Memory B cell (primary cell): ENCODE results near the gene RNF157.
"Not testable (repeated sequence)": the region's sequence is repeated elsewhere in the genome, so short reads cannot be mapped to it uniquely, and the experiment has no call there.

Source experiments
- ATAC-seq: fragments of 150-1000 bp; cut with Tn5 transposase; 2 replicates; pipeline ENCODE4 v1.10.0; 2021; ENCODE audit warnings: low read depth, mild to moderate bottlenecking, moderate library complexity
- DNase-seq, 2 donors: peaks; one replicate each; pipeline ENCODE4 v3.0.0; 2022; ENCODE audit warnings: low spot score in 2 of 2
- H3K27ac Mint-ChIP-seq: one replicate; pipeline ENCODE4 v1.8.0; 2022; ENCODE audit warnings: mild to moderate bottlenecking, moderate library complexity, mixed read lengths
- H3K27me3 Mint-ChIP-seq: one replicate; pipeline ENCODE4 v1.8.0; 2022; ENCODE audit warnings: mixed read lengths
- H3K36me3 Mint-ChIP-seq: one replicate; pipeline ENCODE4 v1.8.0; 2022; ENCODE audit warnings: mild to moderate bottlenecking, mixed read lengths
- H3K4me1 Mint-ChIP-seq: one replicate; pipeline ENCODE4 v1.8.0; 2022; ENCODE audit warnings: mixed read lengths
- H3K4me3 Mint-ChIP-seq: one replicate; pipeline ENCODE4 v1.8.0; 2022; ENCODE audit warnings: mild to moderate bottlenecking, moderate library complexity, mixed read lengths
- H3K9me3 Mint-ChIP-seq: one replicate; pipeline ENCODE4 v1.8.0; 2022; ENCODE audit warnings: mixed read lengths

RNF157 gene

GRCh38 chr17:76189247-76189646, 51.0 kb downstream of the RNF157 start:
- H3K4me1 Mint-ChIP-seq: peaks cover 23% of the 10 kb centered on the region
- no peak overlapping the region for H3K27ac Mint-ChIP-seq
- ATAC-seq (no peak), DNase-seq (no peak)
- no peaks in the 10 kb centered on the region for H3K36me3 Mint-ChIP-seq
- no peaks in the 10 kb centered on the region for H3K27me3 Mint-ChIP-seq
- no peak overlapping the region for H3K4me3 Mint-ChIP-seq
- no peaks in the 10 kb centered on the region for H3K9me3 Mint-ChIP-seq

DNA sequence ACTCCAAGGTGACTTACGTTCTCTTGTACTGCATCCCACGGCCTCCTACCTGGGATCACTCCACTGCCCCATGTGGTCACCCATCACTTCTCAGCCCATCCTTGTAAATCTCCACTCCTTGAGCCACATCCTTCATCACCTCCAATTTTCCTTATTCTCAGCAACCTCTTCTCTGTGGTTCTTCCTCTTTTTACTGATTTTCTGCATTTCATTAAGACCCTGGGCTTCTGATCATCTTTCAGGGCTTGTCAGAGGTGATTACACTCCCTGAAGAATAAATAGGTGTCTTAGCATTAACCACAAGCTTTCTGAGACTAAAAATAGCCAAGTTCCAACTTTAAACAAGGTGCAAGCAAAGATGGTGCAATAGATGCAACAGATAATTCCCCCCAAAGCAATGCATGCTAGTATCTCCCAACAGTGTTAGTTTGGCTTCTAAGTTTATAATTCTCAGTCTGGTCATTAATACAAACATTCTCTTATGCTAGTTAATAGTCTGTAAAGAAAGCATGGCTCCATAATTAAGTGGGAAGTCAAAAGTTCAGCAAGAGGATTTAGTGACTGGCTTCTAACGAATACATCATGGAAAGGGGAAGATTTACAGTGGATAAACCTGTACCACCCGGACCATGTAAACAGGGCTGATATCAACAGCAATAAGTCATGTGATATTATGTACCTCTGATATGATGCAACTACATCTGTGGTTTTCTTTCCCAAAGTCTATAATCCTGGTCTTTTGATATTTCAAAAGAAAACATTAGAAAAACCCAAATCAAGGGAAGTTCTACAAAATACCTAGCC, 51.9 kb downstream of the RNF157 start:
- DNase-seq (no peak), ATAC-seq (no peak)
- no peaks in the 10 kb centered on the region for H3K27me3 Mint-ChIP-seq
- H3K4me1 Mint-ChIP-seq: peaks cover 23% of the 10 kb centered on the region
- H3K36me3 Mint-ChIP-seq: no peaks in the 10 kb centered on the region
- no peak overlapping the region for H3K27ac Mint-ChIP-seq
- H3K9me3 Mint-ChIP-seq: no peaks in the 10 kb centered on the region
- H3K4me3 Mint-ChIP-seq: no peak overlapping the region

GRCh38 chr17:76186774-76187173, 53.5 kb downstream of the RNF157 start:
- H3K36me3 Mint-ChIP-seq, DNase-seq, H3K27me3 Mint-ChIP-seq, ATAC-seq, H3K27ac Mint-ChIP-seq, H3K9me3 Mint-ChIP-seq, H3K4me3 Mint-ChIP-seq: not testable (repeated sequence)
- H3K4me1 Mint-ChIP-seq: peaks cover 22% of the 10 kb centered on the region

- H3K4me3 Mint-ChIP-seq: no peak overlapping the region
- peak overlapping the region; percentile 62 for H3K27ac Mint-ChIP-seq
- DNase-seq (no peak), ATAC-seq (no peak)
- H3K4me1 Mint-ChIP-seq: peaks cover 24% of the 10 kb centered on the region
- H3K36me3 Mint-ChIP-seq: no peaks in the 10 kb centered on the region
- H3K27me3 Mint-ChIP-seq: no peaks in the 10 kb centered on the region
- no peaks in the 10 kb centered on the region for H3K9me3 Mint-ChIP-seq
Measured at GRCh38 chr17:76184290-76184689, 56.0 kb downstream of the RNF157 start.

- Mint-ChIP-seq H3K27ac (peak overlapping the region; percentile 68), H3K9me3 (no peaks in the 10 kb centered on the region)
Measured at GRCh38 chr17:76182016-76182764, 58.1 kb downstream of the RNF157 start.

DNA sequence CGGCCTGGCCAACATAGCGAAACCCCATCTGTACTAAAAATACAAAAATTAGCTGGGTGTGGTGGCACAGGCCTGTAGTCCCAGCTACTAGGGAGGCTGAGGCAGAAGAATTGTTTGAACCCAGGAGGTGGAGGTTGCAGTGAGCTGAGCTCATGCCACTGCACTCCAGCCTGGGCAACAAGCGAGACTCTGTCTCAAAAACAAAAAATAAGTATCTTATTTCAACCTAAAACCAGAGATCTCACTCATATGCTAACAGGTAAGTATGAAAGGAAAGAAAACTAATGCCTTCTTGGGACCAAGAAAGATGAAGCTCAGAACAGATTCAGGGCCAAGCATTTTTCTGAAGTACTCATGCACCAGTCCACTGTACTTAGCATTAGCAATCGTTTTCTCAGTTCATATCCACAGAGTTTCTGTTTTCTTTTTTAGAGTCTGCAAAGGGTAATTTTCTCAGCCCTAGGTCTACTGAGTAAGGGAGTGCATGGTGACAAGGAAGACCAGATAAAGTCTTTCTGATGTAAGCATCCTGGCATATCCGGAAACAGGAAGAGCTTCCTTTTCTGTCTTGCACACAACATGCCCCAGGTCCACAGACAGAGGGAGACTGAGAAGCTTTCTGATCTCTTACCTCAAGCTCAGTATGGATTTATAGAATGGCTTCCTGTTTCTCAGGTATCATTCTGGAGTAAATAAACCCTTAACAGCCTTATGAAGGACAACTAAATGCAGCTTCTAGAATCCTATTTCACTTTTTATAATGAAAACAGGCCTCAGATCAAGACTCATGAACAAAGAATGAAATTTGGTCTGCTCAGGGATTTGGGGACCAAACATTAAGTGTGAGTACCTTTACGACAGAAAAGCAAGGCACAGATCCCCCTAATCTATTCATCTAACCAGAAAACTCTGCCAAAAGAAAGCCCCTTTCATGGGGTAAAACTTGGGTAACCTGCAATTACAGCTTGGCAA, 60.5 kb downstream of the RNF157 start:
- DNase-seq: no peak
- Mint-ChIP-seq H3K27ac (no peak overlapping the region), H3K4me3 (no peak overlapping the region), H3K4me1 (peaks cover 10% of the 10 kb centered on the region), H3K9me3 (no peaks in the 10 kb centered on the region), H3K27me3 (no peaks in the 10 kb centered on the region), H3K36me3 (no peaks in the 10 kb centered on the region)
- ATAC-seq: no peak

More at GRCh38 chr17:76182016-76182764, 58.1 kb downstream of the RNF157 start:
- ATAC-seq (peak; percentile 95), DNase-seq (peak; percentile 96 to 98)
- H3K4me3 Mint-ChIP-seq: peak overlapping the region; percentile 17
- no peaks in the 10 kb centered on the region for H3K36me3 Mint-ChIP-seq
- peaks cover 17% of the 10 kb centered on the region for H3K4me1 Mint-ChIP-seq
- no peaks in the 10 kb centered on the region for H3K27me3 Mint-ChIP-seq

DNA sequence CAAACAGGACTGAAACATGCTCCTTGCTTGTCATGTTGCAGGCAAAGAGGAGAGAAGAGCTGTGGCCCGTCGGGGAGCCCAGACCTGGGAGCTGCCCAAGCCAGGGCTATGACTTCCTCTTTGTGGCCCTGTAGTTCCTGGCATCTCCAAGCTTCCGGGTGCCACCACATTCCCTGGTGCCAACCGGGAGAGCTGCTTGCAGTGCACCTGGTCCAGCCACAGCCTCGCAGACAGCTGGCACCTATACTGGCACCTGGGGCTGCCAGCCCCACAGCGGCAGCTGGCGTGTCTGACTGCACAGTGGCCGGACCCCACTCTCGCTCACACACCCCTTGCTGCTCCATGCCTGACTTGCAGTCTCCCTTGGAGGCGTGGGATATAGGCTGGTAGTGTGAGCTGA, 62.2 kb downstream of the RNF157 start:
- no peak for DNase-seq
- H3K27ac Mint-ChIP-seq: no peak overlapping the region
- ATAC-seq: no peak
- no peaks in the 10 kb centered on the region for H3K36me3 Mint-ChIP-seq
- no peaks in the 10 kb centered on the region for H3K27me3 Mint-ChIP-seq
- H3K9me3 Mint-ChIP-seq: no peaks in the 10 kb centered on the region
- peaks cover 9% of the 10 kb centered on the region for H3K4me1 Mint-ChIP-seq
- H3K4me3 Mint-ChIP-seq: no peak overlapping the region

DNA sequence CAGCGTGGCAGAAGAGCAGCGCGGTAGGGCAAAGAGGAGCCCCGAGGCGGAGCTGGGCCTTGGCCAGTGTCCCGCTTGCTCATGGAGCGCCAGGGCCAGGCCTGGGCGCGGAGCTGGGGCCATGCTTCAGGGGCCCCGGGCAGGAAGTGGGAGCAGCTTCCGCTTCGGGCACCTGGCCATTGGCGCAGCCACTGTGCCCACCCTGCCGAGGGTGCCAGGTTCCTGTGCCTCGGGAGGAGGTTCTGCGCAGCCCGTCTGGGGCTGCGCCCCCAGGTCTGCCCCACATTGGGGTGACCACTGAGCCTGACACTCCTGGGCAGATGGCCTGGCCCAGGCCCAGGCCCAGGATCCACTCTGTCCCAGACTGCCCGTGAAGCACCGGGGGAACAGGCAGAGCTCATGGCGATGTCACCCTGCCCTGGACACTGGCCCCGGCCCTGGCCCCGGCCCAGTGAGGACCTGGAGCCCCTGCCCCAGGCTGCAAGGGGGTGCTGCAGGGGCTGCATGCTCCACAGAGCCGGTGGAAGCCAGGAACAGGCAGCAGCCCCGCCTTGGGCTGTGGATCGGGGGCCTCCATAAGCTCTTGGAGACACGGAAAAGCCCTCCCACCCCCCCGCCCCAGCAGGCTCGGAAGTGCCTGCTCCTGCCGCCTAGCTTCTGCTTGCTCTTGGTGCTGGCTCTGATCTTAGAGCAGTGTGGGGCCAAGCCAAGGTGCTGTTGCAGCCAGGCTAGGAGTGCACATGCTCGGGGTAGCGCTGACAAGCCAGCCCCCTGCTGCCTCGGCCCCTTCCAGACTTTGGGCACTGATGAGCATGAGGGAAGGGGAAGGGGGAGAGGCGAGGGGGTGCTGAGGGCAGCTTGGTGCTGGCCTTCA, 63.4 kb downstream of the RNF157 start:
- H3K36me3 Mint-ChIP-seq: no peaks in the 10 kb centered on the region
- no peak overlapping the region for H3K4me3 Mint-ChIP-seq
- DNase-seq: no peak
- H3K9me3 Mint-ChIP-seq: no peaks in the 10 kb centered on the region
- no peak for ATAC-seq
- H3K27ac Mint-ChIP-seq: no peak overlapping the region
- H3K4me1 Mint-ChIP-seq: peaks cover 4% of the 10 kb centered on the region
- H3K27me3 Mint-ChIP-seq: peaks cover 2% of the 10 kb centered on the region

GRCh38 chr17:76174037-76174436, 66.3 kb downstream of the RNF157 start:
- H3K36me3 Mint-ChIP-seq: no peaks in the 10 kb centered on the region
- H3K27ac Mint-ChIP-seq: no peak overlapping the region
- DNase-seq (no peak), ATAC-seq (no peak)
- no peaks in the 10 kb centered on the region for H3K9me3 Mint-ChIP-seq
- H3K27me3 Mint-ChIP-seq: peaks cover 2% of the 10 kb centered on the region
- H3K4me1 Mint-ChIP-seq: no peaks in the 10 kb centered on the region
- H3K4me3 Mint-ChIP-seq: no peak overlapping the region

GRCh38 chr17:76173474-76173873, 66.8 kb downstream of the RNF157 start:
- Mint-ChIP-seq H3K36me3 (no peaks in the 10 kb centered on the region), H3K9me3 (no peaks in the 10 kb centered on the region), H3K4me1 (no peaks in the 10 kb centered on the region), H3K27me3 (peaks cover 2% of the 10 kb centered on the region), H3K27ac (no peak overlapping the region), H3K4me3 (no peak overlapping the region)
- ATAC-seq (no peak), DNase-seq (no peak)

- ATAC-seq: no peak
- Mint-ChIP-seq H3K27me3 (peaks cover 2% of the 10 kb centered on the region), H3K4me1 (no peaks in the 10 kb centered on the region), H3K27ac (no peak overlapping the region), H3K9me3 (no peaks in the 10 kb centered on the region), H3K36me3 (no peaks in the 10 kb centered on the region), H3K4me3 (no peak overlapping the region)
- DNase-seq: no peak
Measured at GRCh38 chr17:76171706-76172105, 68.6 kb downstream of the RNF157 start.

DNA sequence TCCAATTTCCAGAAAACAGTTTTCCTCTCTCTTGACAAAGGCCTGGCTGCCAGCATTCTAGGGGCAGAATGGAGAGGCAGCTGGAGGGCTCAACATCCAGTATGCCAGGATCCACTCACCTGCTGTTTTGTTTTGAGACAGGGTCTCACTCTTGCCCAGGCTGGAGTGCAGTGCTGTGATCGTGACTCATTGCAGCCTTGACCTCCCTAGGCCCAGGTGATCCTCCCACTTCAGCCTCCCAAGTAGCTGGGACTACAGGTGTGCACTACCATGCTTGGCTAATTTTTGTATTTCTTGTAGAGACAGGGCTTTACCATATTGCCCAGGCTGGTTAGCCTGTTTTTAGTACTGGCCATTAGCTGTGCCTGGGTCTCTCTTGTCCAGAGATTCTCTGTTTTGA, 70.2 kb downstream of the RNF157 start:
- H3K4me1 Mint-ChIP-seq: no peaks in the 10 kb centered on the region
- no peak overlapping the region for H3K4me3 Mint-ChIP-seq
- no peaks in the 10 kb centered on the region for H3K9me3 Mint-ChIP-seq
- no peaks in the 10 kb centered on the region for H3K36me3 Mint-ChIP-seq
- peaks cover 2% of the 10 kb centered on the region for H3K27me3 Mint-ChIP-seq
- H3K27ac Mint-ChIP-seq: no peak overlapping the region
- no peak for DNase-seq
- no peak for ATAC-seq

- no peaks in the 10 kb centered on the region for H3K36me3 Mint-ChIP-seq
- H3K27me3 Mint-ChIP-seq: no peaks in the 10 kb centered on the region
- H3K4me3 Mint-ChIP-seq: no peak overlapping the region
- ATAC-seq (no peak), DNase-seq (no peak)
- no peak overlapping the region for H3K27ac Mint-ChIP-seq
- no peaks in the 10 kb centered on the region for H3K9me3 Mint-ChIP-seq
- H3K4me1 Mint-ChIP-seq: no peaks in the 10 kb centered on the region
Measured at GRCh38 chr17:76166906-76167305, 73.4 kb downstream of the RNF157 start.
